HG02759 (cell line): Measurements from ENCODE around the gene DUOX1.

Source experiments
- ATAC-seq: cut with Tn5 transposase; IDR thresholded peaks from one replicate; pipeline ENCODE4 v1.9.1; 2021; ENCODE audit warnings: mild to moderate bottlenecking, moderate library complexity; ENCODE audit not compliant: unreplicated experiment

Gene DUOX1

DNA sequence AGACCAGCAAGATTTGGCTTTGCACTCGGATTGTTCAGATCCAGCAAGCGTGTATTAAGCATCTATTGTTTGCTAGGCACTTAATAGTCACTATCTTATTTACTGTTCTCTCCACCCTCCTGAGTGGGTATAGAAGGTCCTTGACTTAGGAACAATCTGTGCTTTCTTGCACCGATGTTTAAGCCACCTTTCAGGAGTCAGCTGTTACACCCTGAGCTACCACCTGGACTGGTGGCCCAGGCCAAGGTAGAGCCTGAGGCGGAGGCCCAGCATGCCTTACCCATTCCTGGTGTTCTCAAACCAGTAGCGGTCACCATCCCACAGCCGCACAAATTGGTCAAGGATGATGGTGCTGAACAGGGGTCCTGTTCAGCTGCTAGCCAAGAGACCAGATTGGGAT is 10.0 kb downstream of the DUOX1 start:
- no peak for ATAC-seq

- no peak for ATAC-seq
Observed at GRCh38 chr15:45140557-45141250, 10.9 kb downstream of the DUOX1 start.

GRCh38 chr15:45141386-45141785 is 11.6 kb downstream of the DUOX1 start:
- no peak for ATAC-seq

- ATAC-seq = no peak
Observed at GRCh38 chr15:45143056-45143455, 13.3 kb downstream of the DUOX1 start.

GRCh38 chr15:45143946-45144345 is 14.2 kb downstream of the DUOX1 start:
- ATAC-seq = no peak

GRCh38 chr15:45144775-45145174 is 15.0 kb downstream of the DUOX1 start:
- ATAC-seq = no peak

- no peak for ATAC-seq
Observed at GRCh38 chr15:45146405-45146804, 16.6 kb downstream of the DUOX1 start.

- ATAC-seq = no peak
Observed at GRCh38 chr15:45147606-45148005, 17.8 kb downstream of the DUOX1 start.

- ATAC-seq = no peak
Observed at GRCh38 chr15:45148076-45149059, 18.6 kb downstream of the DUOX1 start.

DNA sequence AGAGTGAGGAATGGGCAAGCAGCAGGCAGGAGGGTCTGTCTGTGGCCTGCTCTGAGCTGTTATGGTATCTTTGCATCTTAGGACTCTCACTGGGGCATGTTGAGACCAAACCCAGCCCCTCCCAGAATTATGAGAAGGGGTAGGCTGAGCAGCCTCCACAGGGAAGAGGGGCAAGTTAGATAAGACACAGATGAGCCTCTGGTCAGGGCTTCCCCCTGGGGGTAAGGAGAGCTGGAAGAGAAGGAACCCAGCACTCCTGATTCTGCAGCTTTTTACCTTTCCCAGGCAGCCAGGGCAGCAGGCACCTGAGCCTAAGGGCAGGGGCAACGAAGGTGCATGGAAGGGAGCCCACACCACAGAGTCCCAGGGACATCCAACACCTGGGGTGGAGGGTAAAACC is 19.3 kb downstream of the DUOX1 start:
- ATAC-seq = no peak

DNA sequence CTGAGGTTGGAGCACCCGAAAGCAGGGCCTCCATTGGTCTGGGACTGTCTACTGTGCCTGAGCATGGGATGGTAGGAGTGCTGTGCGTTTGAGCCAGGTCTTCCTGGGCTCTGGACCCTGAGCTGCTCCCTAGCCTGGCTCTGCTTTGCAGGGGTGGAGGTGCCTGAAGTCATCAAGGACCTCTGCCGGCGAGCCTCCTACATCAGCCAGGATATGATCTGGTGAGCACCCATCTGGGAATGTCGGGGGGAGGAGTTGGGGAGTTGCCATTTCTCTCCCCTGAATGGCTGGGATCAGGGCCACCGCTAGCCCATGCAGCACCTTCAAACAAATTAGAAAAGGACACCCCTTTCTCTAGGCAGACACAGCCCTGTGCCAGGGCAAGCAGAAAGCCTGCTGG is 20.7 kb downstream of the DUOX1 start:
- ATAC-seq = no peak

DNA sequence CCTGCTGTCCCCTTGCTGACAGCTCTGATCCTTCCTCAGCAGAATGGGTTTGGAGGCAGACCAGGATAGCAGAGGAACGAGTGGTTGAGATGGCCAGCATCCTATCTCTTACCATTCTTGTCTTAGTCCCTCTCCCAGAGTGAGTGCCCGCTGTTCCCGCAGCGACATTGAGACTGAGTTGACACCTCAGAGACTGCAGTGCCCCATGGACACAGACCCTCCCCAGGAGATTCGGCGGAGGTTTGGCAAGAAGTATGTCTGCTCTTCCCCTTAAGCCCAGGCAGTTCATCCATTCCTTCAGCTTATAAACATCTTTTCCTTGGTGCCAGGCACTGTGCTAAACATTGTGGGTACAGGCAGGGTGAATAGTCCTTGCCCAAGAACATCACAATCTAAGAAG is 21.2 kb downstream of the DUOX1 start:
- no peak for ATAC-seq

- ATAC-seq = no peak
Observed at GRCh38 chr15:45151998-45152828, 22.4 kb downstream of the DUOX1 start.

DNA sequence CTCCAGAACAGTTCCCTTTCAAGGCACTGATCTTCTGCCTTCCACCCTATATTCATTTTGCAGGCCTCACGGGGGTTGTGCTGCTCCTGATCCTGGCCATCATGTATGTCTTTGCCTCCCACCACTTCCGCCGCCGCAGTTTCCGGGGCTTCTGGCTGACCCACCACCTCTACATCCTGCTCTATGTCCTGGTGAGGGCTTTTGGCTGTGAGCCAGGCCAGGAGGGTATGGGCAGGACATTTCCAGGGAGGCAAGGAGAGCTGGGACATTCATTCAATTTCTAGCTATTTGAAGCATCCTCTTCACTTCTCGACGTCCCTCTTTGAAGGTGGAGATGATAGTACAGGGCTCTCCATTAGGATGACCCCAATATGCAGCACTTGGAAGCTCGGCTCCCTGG is 25.9 kb downstream of the DUOX1 start:
- no peak for ATAC-seq

DNA sequence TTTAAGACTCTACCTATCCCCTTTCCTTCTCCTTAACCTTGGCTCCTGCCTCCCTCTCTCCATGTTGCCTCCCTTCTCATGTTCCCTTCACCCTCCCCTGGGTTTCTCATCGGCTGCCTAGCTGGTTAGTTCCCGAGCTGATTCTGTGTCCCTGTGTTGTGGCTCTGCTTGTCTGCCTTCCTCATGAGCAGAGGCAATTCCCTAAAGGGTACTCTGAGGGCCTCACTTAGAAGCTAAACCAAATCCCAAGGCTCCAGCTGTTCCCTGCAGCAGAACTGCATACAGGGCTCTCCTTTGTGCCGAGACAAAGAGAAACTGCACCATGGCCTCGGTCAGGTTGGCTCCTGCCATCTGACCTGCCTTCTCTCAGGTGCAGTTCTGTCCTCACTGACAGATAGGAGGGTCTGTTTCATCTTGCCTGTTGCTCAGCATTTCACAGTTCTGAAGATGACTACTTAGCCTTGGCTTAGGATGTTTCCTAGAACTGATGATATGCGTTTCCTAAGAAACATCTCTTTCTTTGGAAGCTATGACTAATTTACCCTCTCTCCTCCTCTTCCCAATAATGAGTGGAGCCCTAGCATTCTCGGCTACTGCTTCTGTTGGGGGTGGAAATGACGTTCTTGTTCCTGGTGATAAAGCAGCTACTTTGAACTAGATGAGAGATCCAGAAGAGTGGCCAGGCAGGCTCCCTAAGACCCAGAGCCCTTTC is 27.1 kb downstream of the DUOX1 start:
- ATAC-seq = no peak

GRCh38 chr15:45157974-45158373 is 28.2 kb downstream of the DUOX1 start:
- ATAC-seq = no peak

- ATAC-seq = no peak
Observed at GRCh38 chr15:45161666-45162065, 31.9 kb downstream of the DUOX1 start.

DNA sequence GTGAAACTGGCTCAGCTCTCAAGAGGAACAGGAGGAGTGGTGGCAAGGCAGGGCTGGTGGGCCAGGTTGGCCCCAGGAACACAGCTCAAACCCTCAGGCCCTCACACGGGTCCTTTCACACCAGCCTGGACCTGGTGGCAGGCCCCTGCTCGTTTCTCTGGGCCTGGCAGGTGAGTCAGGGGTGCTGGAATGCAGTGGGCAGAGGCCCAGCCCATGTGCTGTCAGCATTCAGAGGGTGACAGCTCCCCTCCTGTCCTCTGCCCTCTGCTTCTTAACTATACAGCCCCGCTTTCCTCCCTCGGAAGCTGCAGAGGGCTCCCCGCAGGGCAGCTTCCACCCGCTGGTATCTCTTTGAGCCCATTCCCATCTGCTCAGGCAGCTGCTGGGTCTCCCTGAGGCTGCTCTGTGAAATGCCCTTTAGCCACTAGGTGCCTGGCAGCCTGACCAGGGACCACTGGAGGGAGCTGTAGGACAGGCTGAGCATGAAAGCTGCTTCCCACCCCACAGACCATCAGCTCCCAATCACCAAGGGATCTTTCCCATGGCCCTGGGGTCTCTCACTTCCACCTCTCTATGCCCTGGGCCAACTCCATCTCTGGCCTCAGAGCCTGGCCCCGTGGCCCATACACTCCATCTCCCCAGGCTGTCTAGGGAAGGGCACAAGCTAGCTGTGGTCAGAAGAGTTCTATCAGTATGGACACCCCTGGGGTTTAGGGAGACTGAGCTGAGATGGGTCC is 33.1 kb downstream of the DUOX1 start:
- peak; percentile 44 for ATAC-seq

DNA sequence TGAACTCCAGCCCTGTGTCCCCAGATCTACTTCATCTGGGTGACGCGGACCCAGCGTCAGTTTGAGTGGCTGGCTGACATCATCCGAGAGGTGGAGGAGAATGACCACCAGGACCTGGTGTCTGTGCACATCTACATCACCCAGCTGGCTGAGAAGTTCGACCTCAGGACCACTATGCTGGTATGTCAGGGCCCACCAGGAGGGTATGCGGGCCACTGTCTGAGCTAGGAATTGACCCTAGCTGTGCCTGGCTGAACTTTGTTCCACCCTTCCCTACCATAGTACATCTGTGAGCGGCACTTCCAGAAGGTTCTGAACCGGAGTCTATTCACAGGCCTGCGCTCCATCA is 33.7 kb downstream of the DUOX1 start:
- no peak for ATAC-seq

GRCh38 chr15:45164914-45165313 is 35.1 kb downstream of the DUOX1 start:
- no peak for ATAC-seq
